Measurements from ENCODE around the gene PSAPL1. TPM values are rescaled to one million over a fixed set of nuclear protein-coding genes. Genes with fewer than 3 reads are reported as not detected.
A peak's percentile ranks its signal among the peaks of the same experiment; 100 is the strongest.

Gene PSAPL1
- total and polyA plus RNA-seq, 2 donors (not counting 1 experiment from before 2014, with no cell fraction given): not detected

GRCh38 chr4:7397206-7398103, 37.3 kb downstream of the PSAPL1 start:
- H3K4me1 ChIP-seq (ENCODE audit: control insufficient read depth, extremely low read depth, insufficient read depth, low read length): no peaks in the 10 kb centered on the region
- TF ChIP-seq EZH2 (IDR thresholded peaks at IDR 0.05; ENCODE audit: low read length, missing control alignments) (no peak), CTCF (conservative IDR thresholded peaks at IDR 0.05 in 1 of 2, IDR thresholded peaks at IDR 0.05 in 1 of 2; ENCODE audit: low read depth in 1 of 2, low read length in 2 of 2) (no peak)
- peaks cover 5% of the 10 kb centered on the region for H3K27me3 ChIP-seq (ENCODE audit: control insufficient read depth, insufficient read depth, low read length)
- H3K27ac ChIP-seq (ENCODE audit: insufficient read depth, low read length): no peak overlapping the region
- H3K4me3 ChIP-seq (replicated peaks in 1 of 4; ENCODE audit: control extremely low read depth in 1 of 4, insufficient read depth in 1 of 4, low read depth in 3 of 4, low read length in 4 of 4): no peak overlapping the region
- H2AFZ ChIP-seq (ENCODE audit: low read length): no peak overlapping the region
- DNase-seq (ENCODE audit: low read depth in 2 of 2): peak in 1 of 2 donors; percentile 77
- no peak overlapping the region for H3K4me2 ChIP-seq (ENCODE audit: extremely low read depth, insufficient read depth, low read length)
- H3K9me3 ChIP-seq (ENCODE audit: control insufficient read depth, insufficient read depth, low read depth, low read length): no peaks in the 10 kb centered on the region
- H3K79me2 ChIP-seq (ENCODE audit: control insufficient read depth, insufficient read depth, low read length): no peaks in the 10 kb centered on the region
- no peaks in the 10 kb centered on the region for H4K20me1 ChIP-seq (ENCODE audit: control insufficient read depth, extremely low read depth, insufficient read depth, low read length)
- no peaks in the 10 kb centered on the region for H3K36me3 ChIP-seq (ENCODE audit: control insufficient read depth, insufficient read depth, low read length)
- H3K9ac ChIP-seq (ENCODE audit: insufficient read depth, low read length): no peak overlapping the region

GRCh38 chr4:7396186-7396910, 38.4 kb downstream of the PSAPL1 start:
- Histone ChIP-seq H3K4me3 (replicated peaks in 1 of 4; ENCODE audit: control extremely low read depth in 1 of 4, insufficient read depth in 1 of 4, low read depth in 3 of 4, low read length in 4 of 4) (no peak overlapping the region), H3K27me3 (ENCODE audit: control insufficient read depth, insufficient read depth, low read length) (peaks cover 5% of the 10 kb centered on the region), H3K36me3 (ENCODE audit: control insufficient read depth, insufficient read depth, low read length) (no peaks in the 10 kb centered on the region), H4K20me1 (ENCODE audit: control insufficient read depth, extremely low read depth, insufficient read depth, low read length) (no peaks in the 10 kb centered on the region), H2AFZ (ENCODE audit: low read length) (no peak overlapping the region), H3K9me3 (ENCODE audit: control insufficient read depth, insufficient read depth, low read depth, low read length) (no peaks in the 10 kb centered on the region), H3K4me1 (ENCODE audit: control insufficient read depth, extremely low read depth, insufficient read depth, low read length) (no peaks in the 10 kb centered on the region), H3K79me2 (ENCODE audit: control insufficient read depth, insufficient read depth, low read length) (no peaks in the 10 kb centered on the region), H3K9ac (ENCODE audit: insufficient read depth, low read length) (no peak overlapping the region), H3K4me2 (ENCODE audit: extremely low read depth, insufficient read depth, low read length) (no peak overlapping the region), H3K27ac (ENCODE audit: insufficient read depth, low read length) (no peak overlapping the region)
- TF ChIP-seq CTCF (conservative IDR thresholded peaks at IDR 0.05 in 1 of 2, IDR thresholded peaks at IDR 0.05 in 1 of 2; ENCODE audit: low read depth in 1 of 2, low read length in 2 of 2) (no peak), EZH2 (IDR thresholded peaks at IDR 0.05; ENCODE audit: low read length, missing control alignments) (no peak)
- no peak for DNase-seq (ENCODE audit: low read depth in 2 of 2)

GRCh38 chr4:7395645-7396044, 39.1 kb downstream of the PSAPL1 start:
- no peak for DNase-seq (ENCODE audit: low read depth in 2 of 2)
- TF ChIP-seq CTCF (conservative IDR thresholded peaks at IDR 0.05 in 1 of 2, IDR thresholded peaks at IDR 0.05 in 1 of 2; ENCODE audit: low read depth in 1 of 2, low read length in 2 of 2) (no peak), EZH2 (IDR thresholded peaks at IDR 0.05; ENCODE audit: low read length, missing control alignments) (no peak)
- H3K36me3 ChIP-seq (ENCODE audit: control insufficient read depth, insufficient read depth, low read length): no peaks in the 10 kb centered on the region
- H3K9ac ChIP-seq (ENCODE audit: insufficient read depth, low read length): no peak overlapping the region
- no peak overlapping the region for H3K4me3 ChIP-seq (replicated peaks in 1 of 4; ENCODE audit: control extremely low read depth in 1 of 4, insufficient read depth in 1 of 4, low read depth in 3 of 4, low read length in 4 of 4)
- no peaks in the 10 kb centered on the region for H3K9me3 ChIP-seq (ENCODE audit: control insufficient read depth, insufficient read depth, low read depth, low read length)
- no peaks in the 10 kb centered on the region for H3K79me2 ChIP-seq (ENCODE audit: control insufficient read depth, insufficient read depth, low read length)
- H3K27me3 ChIP-seq (ENCODE audit: control insufficient read depth, insufficient read depth, low read length): peaks cover 5% of the 10 kb centered on the region
- no peaks in the 10 kb centered on the region for H3K4me1 ChIP-seq (ENCODE audit: control insufficient read depth, extremely low read depth, insufficient read depth, low read length)
- H4K20me1 ChIP-seq (ENCODE audit: control insufficient read depth, extremely low read depth, insufficient read depth, low read length): no peaks in the 10 kb centered on the region
- no peak overlapping the region for H3K4me2 ChIP-seq (ENCODE audit: extremely low read depth, insufficient read depth, low read length)
- H2AFZ ChIP-seq (ENCODE audit: low read length): no peak overlapping the region
- H3K27ac ChIP-seq (ENCODE audit: insufficient read depth, low read length): no peak overlapping the region
